HepG2 (cell line): ENCODE results near the gene RTP5. TPM values are rescaled to one million over a fixed set of nuclear protein-coding genes. Genes with fewer than 3 reads are reported as not detected.

ENCODE experiments used
- ATM ChIP-seq: fragments of 450-650 bp; IDR thresholded peaks from 2 replicates; pipeline ENCODE4 v1.7.1; 2017; ENCODE audit warnings: mild to moderate bottlenecking, borderline replicate concordance
- CENPT ChIP-seq: sonication (generic); formaldehyde crosslinking; IDR thresholded peaks from 2 replicates; pipeline ENCODE4 v1.8.0; 2022; ENCODE audit warnings: low read depth, mild to moderate bottlenecking, moderate library complexity, missing genetic modification reagents
- KIAA2018 ChIP-seq: sonication (generic); formaldehyde crosslinking; IDR thresholded peaks from 2 replicates; pipeline ENCODE4 v1.5.0; 2020; ENCODE audit warnings: mild to moderate bottlenecking, missing genetic modification reagents, borderline replicate concordance
- SYNCRIP ChIP-seq: fragments of 200-400 bp; formaldehyde crosslinking; IDR thresholded peaks from 2 replicates; pipeline ENCODE4 v1.6.1; 2018; ENCODE audit warnings: mild to moderate bottlenecking, low read depth, low read length; ENCODE audit not compliant: insufficient read depth
- ZNF766 ChIP-seq: sonication (generic); formaldehyde crosslinking; IDR thresholded peaks from 2 replicates; pipeline ENCODE4 v1.5.0; 2020; ENCODE audit warnings: missing genetic modification reagents, borderline replicate concordance
- polyA plus RNA-seq, 8 experiments: library from polyadenylated mRNA; depleted of rRNA in 3 of 8; stranded (reverse) in 7 of 8; unstranded in 1 of 8; fragments of >200 nt; fragmentation: Illumina TruSeq in 4 of 8; extraction: Trizol in 4 of 8; gene quantifications; 2 replicates each; pipeline versions ENCODE4 v1.2.1 to v1.2.3, GENCODE V29; 2011 to 2016; ENCODE audit warnings: low read depth in 4 of 8, missing spikeins in 1 of 8, mixed read lengths in 1 of 8; ENCODE audit not compliant: insufficient read depth in 1 of 8
- total RNA-seq, 5 experiments: library from RNA; depleted of rRNA; stranded (reverse); fragments of >200 nt; fragmentation: Illumina TruSeq; extraction: Trizol; gene quantifications; 2 replicates each; pipeline ENCODE4 v1.2.3, GENCODE V29; 2016; ENCODE audit warnings: low read depth in 1 of 5

The RTP5 gene
- total and polyA plus RNA-seq, 2 of the 13 experiments (the other 11 are each of a cell fraction or from before 2014, with no cell fraction given): not detected

- TF ChIP-seq KIAA2018 (CRISPR knock-in tag) (no peak), ATM (no peak), SYNCRIP (no peak), ZNF766 (CRISPR knock-in tag) (no peak), CENPT (CRISPR knock-in tag) (no peak)
- TF ChIP-seq, all 625 proteins: peak for 0
Measured at GRCh38 chr2:241862093-241862492, 7.4 kb upstream of the RTP5 start (continued).
